LNCaP clone FGC (cell line): Measurements from ENCODE around the gene PPFIA1.
"Not testable (repeated sequence)": the region's sequence is repeated elsewhere in the genome, so short reads cannot be mapped to it uniquely, and the experiment has no call there.

Experiments used
- DNase-seq: peaks from one replicate; pipeline ENCODE4 v3.0.0-alpha.2; 2011; ENCODE audit warnings: low read depth
- H3K4me3 ChIP-seq: 2 replicates; pipeline ENCODE4 v1.5.1; 2011; ENCODE audit warnings: mild to moderate bottlenecking, low read depth, low read length, control low read depth
- CTCF ChIP-seq: IDR thresholded peaks from 2 replicates; pipeline ENCODE4 v1.5.1; 2012; ENCODE audit warnings: mild to moderate bottlenecking; ENCODE audit not compliant: control insufficient read depth, insufficient read depth; ENCODE audit errors: extremely low read depth

PPFIA1 gene

GRCh38 chr11:70281156-70281609, 10.7 kb downstream of the PPFIA1 start:
- DNase-seq: no peak
- H3K4me3 ChIP-seq: no peak overlapping the region
- no peak for TF ChIP-seq CTCF

- no peak for DNase-seq
- no peak for TF ChIP-seq CTCF
- no peak overlapping the region for H3K4me3 ChIP-seq
Measured at GRCh38 chr11:70282012-70282411, 11.5 kb downstream of the PPFIA1 start.

- H3K4me3 ChIP-seq: no peak overlapping the region
- DNase-seq: no peak
- no peak for TF ChIP-seq CTCF
Measured at GRCh38 chr11:70288721-70289120, 18.2 kb downstream of the PPFIA1 start.

- H3K4me3 ChIP-seq: no peak overlapping the region
- no peak for DNase-seq
- TF ChIP-seq CTCF: no peak
Measured at GRCh38 chr11:70289582-70289981, 19.1 kb downstream of the PPFIA1 start.

- H3K4me3 ChIP-seq: no peak overlapping the region
- no peak for DNase-seq
- no peak for TF ChIP-seq CTCF
Measured at GRCh38 chr11:70290361-70291065, 20.0 kb downstream of the PPFIA1 start.

GRCh38 chr11:70292166-70292565, 21.7 kb downstream of the PPFIA1 start:
- no peak for TF ChIP-seq CTCF
- no peak for DNase-seq
- no peak overlapping the region for H3K4me3 ChIP-seq

GRCh38 chr11:70292863-70293262, 22.4 kb downstream of the PPFIA1 start:
- DNase-seq: no peak
- no peak for TF ChIP-seq CTCF
- H3K4me3 ChIP-seq: no peak overlapping the region

- not testable (repeated sequence) for DNase-seq, H3K4me3 ChIP-seq
Measured at GRCh38 chr11:70295166-70295565, 24.7 kb downstream of the PPFIA1 start.
